T1000 (cell line): ENCODE data around the gene SAPCD2.
A peak's percentile ranks its signal among the peaks of the same experiment; 100 is the strongest.
"Not testable (repeated sequence)": the region's sequence is repeated elsewhere in the genome, so short reads cannot be mapped to it uniquely, and the experiment has no call there.

Experiments
- DNase-seq: peaks from one replicate; lab custom pipeline; 2025; ENCODE audit warnings: mixed read lengths; lab: John Stamatoyannopoulos, UW

The SAPCD2 gene

DNA sequence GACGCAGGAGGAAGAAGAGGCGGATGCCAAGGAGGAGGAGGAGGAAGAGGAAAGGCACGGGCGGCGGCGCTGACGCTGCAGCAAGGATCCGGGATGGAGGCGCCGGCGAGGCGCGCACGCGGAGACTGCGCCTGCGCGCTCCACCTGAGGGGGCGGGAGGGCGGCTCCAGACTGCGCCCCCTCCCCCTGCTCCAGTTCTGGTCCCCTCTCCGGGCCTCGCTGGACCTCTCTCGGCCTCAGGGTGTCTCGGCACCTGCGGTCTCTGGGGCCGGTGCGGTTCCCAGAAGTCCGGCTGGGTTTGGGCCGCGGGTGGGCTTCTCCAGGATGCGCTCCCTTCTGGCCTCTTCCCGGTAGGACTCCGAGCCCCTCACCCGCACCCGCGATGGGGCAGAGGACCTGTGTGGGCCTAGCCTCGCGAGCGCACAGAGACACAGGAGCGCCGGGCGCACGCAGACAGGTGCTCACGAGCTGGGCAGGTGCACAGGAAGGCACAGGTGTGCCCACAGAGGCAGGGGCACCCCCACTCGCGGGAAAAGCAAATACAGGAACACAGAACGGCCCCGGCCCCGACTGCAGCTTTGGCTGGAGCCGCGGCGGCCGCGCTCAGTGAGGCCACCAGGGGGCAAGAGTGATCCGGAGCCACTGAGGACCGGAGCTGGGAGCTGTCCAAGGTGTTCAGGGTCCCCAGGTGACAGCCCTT lies 24.1 kb downstream of the SAPCD2 start, which contains the start of gene NPDC1:
Gene NPDC1 (minus strand): TSS at position 90 of the 700 bp plus-strand sequence. CDS start 188 bp downstream, outside the sequence.
- DNase-seq: no peak

- DNase-seq: no peak
These were observed 24.9 kb downstream of the SAPCD2 start for GRCh38 chr9:137045294-137046087.

DNA sequence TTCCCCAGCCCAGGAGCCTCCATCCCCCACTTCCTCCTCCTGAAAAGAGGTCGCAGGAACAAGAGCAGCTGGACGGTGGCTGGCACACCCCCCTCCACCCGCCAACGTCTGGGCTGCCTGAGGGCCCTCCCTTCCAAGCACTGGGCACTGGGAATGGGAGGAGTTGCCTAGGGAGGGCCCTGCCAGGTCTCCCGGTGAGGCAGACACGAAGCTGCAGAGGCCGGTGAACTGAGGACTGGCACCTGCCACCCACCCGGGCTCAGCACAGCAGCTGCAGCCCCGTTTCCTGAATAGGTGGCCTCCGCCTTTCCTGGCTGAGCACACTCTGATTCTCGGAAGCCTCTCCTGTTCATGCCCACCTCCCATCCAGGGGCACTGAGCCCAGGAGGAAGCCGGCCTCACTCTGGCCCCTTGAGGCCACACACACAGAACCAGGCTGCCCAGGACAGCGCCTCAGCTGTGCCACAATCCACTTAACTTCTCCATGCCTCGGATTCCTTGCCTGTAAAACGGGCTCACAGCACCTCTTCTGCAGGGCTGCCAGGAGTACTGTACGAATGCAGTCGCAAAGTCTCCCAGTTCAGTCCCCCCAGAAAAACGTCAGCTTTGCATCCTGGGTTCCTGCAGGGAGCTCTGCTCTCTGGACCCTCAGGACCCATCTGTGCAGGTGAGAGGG lies 25.7 kb downstream of the SAPCD2 start:
- DNase-seq: no peak

GRCh38 chr9:137044037-137044436 lies 26.3 kb downstream of the SAPCD2 start:
- DNase-seq: no peak

- DNase-seq: no peak
These were observed 27.3 kb downstream of the SAPCD2 start for GRCh38 chr9:137042751-137043727.

GRCh38 chr9:137041124-137041523 lies 29.2 kb downstream of the SAPCD2 start:
- no peak for DNase-seq

DNA sequence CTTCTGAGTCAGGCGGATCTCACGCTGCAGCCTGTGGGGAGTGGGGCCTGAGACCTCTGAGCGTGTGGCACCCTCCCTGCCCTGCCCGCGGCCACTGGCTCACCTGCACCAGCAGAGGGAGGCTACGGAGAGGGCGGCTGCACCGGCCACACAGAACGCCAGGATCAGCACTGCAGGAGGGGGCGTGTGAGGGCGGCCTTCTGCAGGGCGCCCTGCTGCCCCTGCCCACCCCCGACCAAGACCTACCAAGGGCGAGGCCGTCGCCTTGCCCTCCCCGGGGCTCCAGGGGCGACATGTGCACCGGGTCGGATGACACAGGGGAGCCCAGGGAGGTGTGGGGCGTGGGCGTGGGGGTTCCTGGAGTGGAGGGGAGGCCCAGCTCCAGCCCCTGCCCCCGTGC lies 29.8 kb downstream of the SAPCD2 start:
- no peak for DNase-seq

- DNase-seq: no peak
These were observed 30.6 kb downstream of the SAPCD2 start for GRCh38 chr9:137039611-137040366.

GRCh38 chr9:137038916-137039315 lies 31.4 kb downstream of the SAPCD2 start:
- DNase-seq: no peak

GRCh38 chr9:137037483-137037882 lies 32.9 kb downstream of the SAPCD2 start:
- DNase-seq: no peak

GRCh38 chr9:137037035-137037434 lies 33.3 kb downstream of the SAPCD2 start:
- no peak for DNase-seq

GRCh38 chr9:137035937-137036336 lies 34.4 kb downstream of the SAPCD2 start:
- DNase-seq: no peak

- DNase-seq: no peak
These were observed 34.9 kb downstream of the SAPCD2 start for GRCh38 chr9:137035507-137035834.

DNA sequence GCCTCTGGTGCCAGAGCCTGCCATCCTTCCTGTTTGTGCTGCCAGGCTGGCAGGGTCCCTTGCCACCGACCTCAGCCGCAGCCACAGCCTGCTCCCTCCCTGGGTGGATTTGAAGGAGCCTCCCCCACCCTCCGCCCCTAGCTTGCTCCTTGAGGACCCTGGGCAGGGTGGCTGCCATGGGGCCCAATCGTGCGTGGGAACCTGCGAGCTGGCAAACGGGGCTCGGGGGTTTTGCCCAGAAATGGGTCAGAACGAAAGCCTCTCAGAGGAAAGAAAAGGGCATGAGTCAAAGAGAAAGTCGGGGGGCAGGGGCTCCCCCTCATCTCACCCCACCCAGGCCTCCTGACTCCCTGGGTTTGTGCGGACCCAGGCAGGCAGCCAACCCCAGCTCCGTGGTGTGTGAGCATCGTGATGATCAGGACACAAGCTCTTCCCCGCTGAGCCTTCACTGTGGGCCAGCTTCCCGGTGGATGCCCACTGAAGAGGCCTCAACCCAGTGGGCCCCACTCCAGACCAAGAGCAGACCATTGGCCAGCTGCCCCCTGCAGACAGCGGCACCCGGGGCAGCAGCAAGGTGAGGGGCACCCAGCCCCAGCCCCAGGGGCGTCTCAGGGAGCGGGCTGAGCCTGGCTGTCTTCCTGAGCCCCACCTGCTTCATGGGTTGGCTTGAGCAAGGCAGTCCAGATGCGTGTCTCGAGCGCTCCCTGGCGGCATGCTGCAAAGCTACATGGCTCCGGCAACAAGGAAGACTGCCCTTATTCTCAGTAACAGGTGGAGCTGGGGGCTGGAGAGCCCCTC lies 35.4 kb downstream of the SAPCD2 start:
- peak; percentile 32 for DNase-seq

DNA sequence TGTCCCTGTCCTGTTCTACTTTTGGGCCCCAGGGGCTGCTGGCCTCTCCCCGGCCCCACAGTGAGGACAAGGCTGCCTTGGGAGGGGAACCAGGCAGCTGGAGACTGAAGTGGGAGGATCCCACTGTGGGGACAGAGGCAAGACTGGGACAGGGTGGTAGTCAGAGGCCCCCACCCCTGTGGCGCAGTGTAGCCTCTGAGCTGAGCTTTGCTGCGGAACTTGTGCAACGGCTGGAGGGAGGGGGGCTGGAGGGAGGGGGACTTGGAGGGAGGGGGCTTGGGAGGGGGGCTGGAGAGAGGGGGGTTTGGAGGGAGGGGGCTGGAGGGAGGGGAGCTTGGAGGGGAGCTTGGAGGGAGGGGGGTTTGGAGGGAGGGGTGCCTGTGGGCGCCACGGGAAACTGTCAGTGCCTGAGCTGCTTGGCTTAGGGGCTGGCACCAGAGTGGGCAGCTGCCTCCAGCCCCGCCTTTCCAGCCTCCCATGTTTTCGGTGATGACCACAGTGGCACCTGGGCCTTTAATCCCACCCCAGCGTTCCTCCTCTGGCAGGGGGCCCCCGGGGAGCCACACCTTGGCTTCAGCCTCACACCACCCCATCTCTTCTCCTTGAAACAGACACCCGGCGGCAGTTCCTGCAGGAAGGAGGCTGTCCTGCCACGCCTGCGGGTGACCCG lies 36.2 kb downstream of the SAPCD2 start:
- DNase-seq: no peak

GRCh38 chr9:137033481-137033880 lies 36.9 kb downstream of the SAPCD2 start:
- not testable (repeated sequence) for DNase-seq

DNA sequence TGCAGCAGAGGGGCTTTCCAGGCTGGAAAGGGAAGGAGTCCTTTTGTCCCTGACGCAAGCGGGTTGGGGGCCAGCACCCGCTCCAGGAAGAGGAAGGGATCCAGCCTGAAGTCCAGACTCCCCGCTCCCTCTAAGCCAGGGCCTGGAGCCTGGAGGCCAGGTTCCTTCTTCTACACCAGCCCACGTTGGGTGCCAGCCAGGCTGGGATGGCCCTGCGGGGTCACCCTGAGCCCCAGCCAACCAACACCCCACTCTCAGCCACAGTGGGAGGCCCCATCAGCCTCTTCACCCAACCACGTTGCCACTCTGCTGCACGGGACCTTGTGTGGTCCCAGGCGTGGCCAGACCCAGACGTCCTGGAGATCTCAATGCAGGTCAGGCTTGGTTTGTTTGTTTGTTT lies 37.5 kb downstream of the SAPCD2 start:
- DNase-seq: no peak

DNA sequence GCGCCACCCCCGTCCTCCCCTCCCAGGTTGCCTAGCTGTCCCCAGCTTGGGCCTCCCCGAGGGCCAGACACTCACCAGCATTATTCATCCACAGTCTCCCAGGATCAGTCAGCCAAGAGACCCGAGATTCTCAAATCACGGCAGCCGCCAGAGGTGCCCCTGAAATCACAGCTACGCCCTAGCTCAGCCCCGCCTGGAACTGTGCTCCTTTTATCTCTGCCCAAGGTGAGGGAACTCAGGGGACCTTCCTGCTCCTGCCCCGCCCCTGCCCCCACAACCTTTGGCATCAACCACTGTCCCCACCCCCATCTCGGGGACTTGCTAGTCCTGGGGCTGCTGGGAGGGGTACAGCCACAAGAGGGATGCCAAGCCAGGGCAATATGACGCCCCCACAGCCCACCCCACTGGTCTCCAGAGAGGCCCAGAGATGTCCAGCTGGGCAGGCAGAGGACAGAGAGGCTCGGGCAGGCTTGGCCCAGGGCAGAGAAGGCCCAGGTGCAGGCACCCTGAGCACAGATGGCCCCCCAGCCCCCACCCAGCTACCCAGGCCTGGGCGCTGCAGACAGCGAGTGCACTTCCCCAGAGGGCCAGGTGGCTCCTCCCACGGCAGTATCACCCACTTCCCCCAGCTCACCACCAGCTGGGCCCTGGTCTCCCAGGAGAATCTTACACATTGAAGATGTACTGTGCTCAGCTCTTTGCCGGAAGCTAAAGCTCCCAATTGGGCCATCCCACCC lies 38.3 kb downstream of the SAPCD2 start, which contains the start of gene FUT7:
Gene FUT7 (minus strand): TSS at position 185 of the 737 bp plus-strand sequence. CDS start 97 bp downstream, at position 88.
- no peak for DNase-seq
